Left lobe of liver (tissue), 2 donors: Measurements from ENCODE around the gene ANKRD13C. TPM values are rescaled to one million over a fixed set of nuclear protein-coding genes. Genes with fewer than 3 reads are reported as not detected.

Source experiments
- ATAC-seq: fragments of 200-7000 bp; cut with Tn5 transposase; one replicate; pipeline ENCODE4 v1.9.1; 2020; ENCODE audit warnings: mild to moderate bottlenecking, moderate library complexity
- DNase-seq: peaks from one replicate; pipeline ENCODE4 v3.0.0-alpha.2; 2020; ENCODE audit warnings: low spot score
- total RNA-seq: library from RNA; stranded (reverse); gene quantifications from one replicate; pipeline ENCODE4 v1.2.1, GENCODE V29; 2021
- donor health status: DM: no; HTN: no; CAD: no; lungs with moderate emphysema.
- donor health status: DM: no; HTN: yes; CAD: no.

Gene ANKRD13C
- total RNA-seq, 1 donor from 2014 or later = 6.3 TPM

- DNase-seq (peak; percentile 97), ATAC-seq (peak; percentile 99)
Observed at GRCh38 chr1:70221238-70222121, 133.0 kb downstream of the ANKRD13C start, which contains the start of gene SRSF11. Gene SRSF11 (plus strand): TSS chr1:70221380. CDS start chr1:70221637, 257 bp downstream.

GRCh38 chr1:70220517-70221237 is 133.8 kb downstream of the ANKRD13C start:
- ATAC-seq = no peak
- no peak for DNase-seq

DNA sequence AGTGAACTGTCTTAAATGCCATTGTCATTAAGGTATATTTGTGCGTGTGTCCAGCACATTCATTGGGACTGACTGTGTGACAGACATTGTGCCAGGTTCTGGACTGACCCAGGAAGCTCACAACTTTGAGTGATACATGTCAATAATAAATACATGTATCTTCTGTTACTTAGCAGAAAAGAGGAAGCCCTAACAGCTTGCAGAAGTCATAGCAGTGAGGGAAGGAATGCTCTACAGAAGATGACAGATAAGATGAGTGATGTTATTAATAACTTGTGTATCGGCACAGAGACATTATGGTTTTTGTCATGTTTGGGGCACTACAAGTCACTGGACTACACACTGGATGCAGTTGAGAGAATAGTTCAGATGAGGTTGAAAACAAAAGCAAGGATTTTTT is 134.5 kb downstream of the ANKRD13C start:
- DNase-seq (no peak), ATAC-seq (no peak)

DNA sequence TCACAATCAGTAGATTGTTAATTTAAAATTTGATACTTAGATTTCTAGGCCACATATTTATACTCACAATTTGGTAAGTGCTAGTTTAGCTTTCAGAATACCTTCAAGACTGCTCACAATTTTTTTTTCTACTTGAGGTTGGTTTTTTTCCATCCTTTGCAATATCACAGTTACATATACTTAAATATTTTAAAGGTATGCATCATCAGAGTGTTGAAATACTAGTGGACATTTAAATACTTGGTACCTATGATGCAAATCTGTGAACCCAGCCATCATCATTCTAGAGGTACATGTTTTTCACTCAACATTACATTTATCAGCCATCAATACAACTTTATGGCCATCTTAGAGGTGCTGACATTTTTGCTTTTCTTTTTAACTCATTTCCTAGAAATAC is 143.0 kb downstream of the ANKRD13C start:
- ATAC-seq = no peak
- DNase-seq = no peak

DNA sequence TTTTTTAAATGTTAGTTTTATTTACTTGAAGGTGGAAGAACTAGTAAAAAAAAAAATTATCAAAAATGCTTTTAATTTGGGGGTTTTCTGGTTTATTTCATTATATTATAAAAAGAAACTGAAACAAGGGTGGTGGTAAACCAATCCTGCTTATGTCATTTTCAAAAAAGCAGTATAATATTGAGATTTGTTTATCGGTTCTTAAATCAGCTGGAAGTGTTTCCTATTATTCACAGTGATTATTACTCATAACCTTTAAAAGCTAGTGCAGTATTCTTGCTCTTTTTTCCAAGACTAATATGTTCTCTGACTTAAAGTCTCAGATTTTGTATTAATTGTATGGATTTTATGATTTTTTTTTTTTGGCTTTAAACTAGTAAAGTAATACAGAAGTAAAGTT is 143.7 kb downstream of the ANKRD13C start:
- DNase-seq (no peak), ATAC-seq (no peak)

Other genes starting within 250 kb of the ANKRD13C start
- gene LRRC40, start 149.1 kb downstream of the ANKRD13C start, total RNA-seq = 8.3 TPM
- 54.7 TPM for gene SRSF11, start 133.3 kb downstream of the ANKRD13C start, total RNA-seq
- gene CTH, start 56.5 kb upstream of the ANKRD13C start, total RNA-seq = 83.8 TPM